ENCODE results near the gene C7orf33.
A peak's percentile ranks its signal among the peaks of the same experiment; 100 is the strongest.
"Not testable (repeated sequence)": the region's sequence is repeated elsewhere in the genome, so short reads cannot be mapped to it uniquely, and the experiment has no call there.

Gene C7orf33

GRCh38 chr7:148587076-148587475, 3.5 kb upstream of the C7orf33 start:
- no peak overlapping the region for H3K9ac ChIP-seq
- no peaks in the 10 kb centered on the region for H3K27me3 ChIP-seq
- no peak overlapping the region for H3K27ac ChIP-seq
- no peak overlapping the region for H3K4me3 ChIP-seq
- peak overlapping the region in 7 of 11 experiments; percentile 1 to 41 (median 14); a peak in 5 of 22 replicates for H3K4me2 ChIP-seq
- H3K4me1 ChIP-seq = peaks cover 0 to 27% (median 11%) of the 10 kb centered on the region in 10 experiments; a peak in 15 of 20 replicates
- H4K20me1 ChIP-seq = no peaks in the 10 kb centered on the region
- no peak for TF ChIP-seq Cebpa-rat (IDR thresholded peaks at IDR 0.05)
- no peaks in the 10 kb centered on the region for H3K9me3 ChIP-seq (replicated peaks in 1 of 11)
- H3K36me3 ChIP-seq = no peaks in the 10 kb centered on the region

- TF ChIP-seq Cebpa-rat (IDR thresholded peaks at IDR 0.05) = no peak
- Histone ChIP-seq H3K9ac (no peak overlapping the region), H4K20me1 (no peaks in the 10 kb centered on the region), H3K27ac (no peak overlapping the region), H3K36me3 (no peaks in the 10 kb centered on the region), H3K27me3 (no peaks in the 10 kb centered on the region), H3K9me3 (replicated peaks in 1 of 11) (no peaks in the 10 kb centered on the region), H3K4me2 (no peak overlapping the region), H3K4me1 (peaks cover 0 to 20% (median 11%) of the 10 kb centered on the region in 10 experiments; a peak in 15 of 20 replicates), H3K4me3 (no peak overlapping the region)
Observed at GRCh38 chr7:148588168-148588567, 2.4 kb upstream of the C7orf33 start.

DNA sequence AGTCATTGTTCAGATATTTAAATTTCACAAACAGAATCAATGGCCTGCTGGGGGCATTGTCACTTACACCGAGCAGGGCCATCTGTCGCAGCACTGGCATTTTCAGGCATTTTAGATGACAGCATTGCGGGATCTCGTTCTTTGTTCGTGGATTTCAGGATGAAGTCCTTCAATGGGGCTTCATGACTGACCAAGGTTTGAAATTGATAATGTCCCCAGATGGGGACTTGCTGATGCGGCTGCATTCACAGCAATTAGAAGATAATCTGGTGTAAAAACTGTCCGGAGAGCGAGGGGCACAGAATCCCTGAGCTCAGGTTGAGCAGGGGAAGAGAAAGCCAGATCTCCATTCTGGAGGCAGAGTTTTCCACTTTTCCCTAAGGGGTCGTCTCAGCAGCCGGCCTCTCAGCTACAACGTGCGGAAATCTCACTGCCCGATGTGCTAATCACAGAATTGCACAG, 1.9 kb upstream of the C7orf33 start:
- no peaks in the 10 kb centered on the region for H3K36me3 ChIP-seq
- no peaks in the 10 kb centered on the region for H4K20me1 ChIP-seq
- H3K4me2 ChIP-seq = no peak overlapping the region
- H3K27me3 ChIP-seq = no peaks in the 10 kb centered on the region
- H3K4me1 ChIP-seq = peaks cover 0 to 16% (median 11%) of the 10 kb centered on the region in 10 experiments; a peak in 15 of 20 replicates
- H3K4me3 ChIP-seq = no peak overlapping the region
- H3K9ac ChIP-seq = no peak overlapping the region
- H3K9me3 ChIP-seq (replicated peaks in 1 of 11) = 0 out of 22 replicates have a peak, but pooled peaks cover 0 to under 1% (median 0%) of the 10 kb centered on the region in 11 experiments
- H3K27ac ChIP-seq = no peak overlapping the region
- no peak for TF ChIP-seq Cebpa-rat (IDR thresholded peaks at IDR 0.05)

DNA sequence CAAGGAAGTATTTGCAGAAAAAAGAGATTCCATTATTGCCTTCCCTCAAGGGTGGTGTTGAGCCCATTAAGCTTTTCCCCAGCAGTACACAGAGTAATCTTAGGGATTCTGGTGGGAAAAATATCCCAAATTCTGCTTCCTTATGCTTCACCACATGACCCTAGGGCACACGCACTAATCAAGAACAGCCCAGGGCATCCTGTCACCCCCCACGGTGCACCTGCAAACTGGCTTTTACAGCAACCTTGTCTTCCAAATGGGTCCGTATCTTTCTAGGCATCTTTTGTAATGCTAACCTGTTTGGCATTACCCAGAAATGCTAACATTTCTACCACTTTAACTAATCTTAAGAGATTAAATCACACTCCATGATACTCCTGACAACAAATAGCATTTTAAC, 926 bp upstream of the C7orf33 start:
- no peaks in the 10 kb centered on the region for H3K27me3 ChIP-seq
- H3K4me2 ChIP-seq = no peak overlapping the region
- no peak for TF ChIP-seq Cebpa-rat (IDR thresholded peaks at IDR 0.05)
- H4K20me1 ChIP-seq = no peaks in the 10 kb centered on the region
- peaks cover 0 to 10% (median 6%) of the 10 kb centered on the region in 10 experiments; a peak in 14 of 20 replicates for H3K4me1 ChIP-seq
- no peaks in the 10 kb centered on the region for H3K36me3 ChIP-seq
- no peak overlapping the region for H3K9ac ChIP-seq
- no peak overlapping the region for H3K27ac ChIP-seq
- H3K9me3 ChIP-seq (replicated peaks in 1 of 11) = peaks cover 0 to 5% (median 0%) of the 10 kb centered on the region in 11 experiments; a peak in 2 of 22 replicates
- no peak overlapping the region for H3K4me3 ChIP-seq

GRCh38 chr7:148596354-148596753, 5.8 kb downstream of the C7orf33 start:
- H3K27ac ChIP-seq, H3K4me1 ChIP-seq, H4K20me1 ChIP-seq, H3K4me3 ChIP-seq, H3K27me3 ChIP-seq, H3K36me3 ChIP-seq, H3K9ac ChIP-seq, H3K4me2 ChIP-seq: not testable (repeated sequence)
- peaks cover 21 to 33% (median 25%) of the 10 kb centered on the region in 11 experiments for H3K9me3 ChIP-seq (replicated peaks in 1 of 11)

- TF ChIP-seq Cebpa-rat (IDR thresholded peaks at IDR 0.05) = no peak
- no peak overlapping the region for H3K4me2 ChIP-seq
- no peaks in the 10 kb centered on the region for H3K4me1 ChIP-seq
- no peaks in the 10 kb centered on the region for H3K27me3 ChIP-seq
- no peaks in the 10 kb centered on the region for H4K20me1 ChIP-seq
- no peak overlapping the region for H3K27ac ChIP-seq
- peaks cover 21 to 33% (median 25%) of the 10 kb centered on the region in 11 experiments for H3K9me3 ChIP-seq (replicated peaks in 1 of 11)
- no peak overlapping the region for H3K4me3 ChIP-seq
- no peaks in the 10 kb centered on the region for H3K36me3 ChIP-seq
- no peak overlapping the region for H3K9ac ChIP-seq
Observed at GRCh38 chr7:148598351-148598750, 7.8 kb downstream of the C7orf33 start.

DNA sequence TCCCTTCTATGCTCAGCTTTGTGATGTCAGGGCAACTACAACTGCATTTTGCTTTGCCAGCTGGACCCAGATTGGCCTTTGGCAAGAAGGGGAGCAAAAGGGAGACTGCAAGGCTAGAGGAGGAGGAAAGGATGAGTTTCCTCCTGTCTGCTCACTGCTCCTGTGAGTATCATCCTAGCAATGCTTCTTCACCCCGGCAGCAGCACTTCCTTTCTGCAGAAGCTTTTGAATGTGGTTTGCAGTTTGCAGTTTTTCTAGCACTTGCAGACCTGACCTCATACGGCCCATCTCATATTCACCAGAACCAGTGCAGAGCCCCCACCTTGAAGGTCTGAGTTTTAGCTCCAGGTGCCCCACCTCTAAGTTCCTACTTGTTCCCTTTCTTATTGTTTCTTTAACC, 14.8 kb downstream of the C7orf33 start:
- Histone ChIP-seq H3K27ac (no peak overlapping the region), H3K9ac (no peak overlapping the region), H3K36me3 (no peaks in the 10 kb centered on the region), H3K4me2 (no peak overlapping the region), H3K27me3 (no peaks in the 10 kb centered on the region), H3K4me1 (no peaks in the 10 kb centered on the region), H3K9me3 (replicated peaks in 1 of 11) (peaks cover 0 to 6% (median 0%) of the 10 kb centered on the region in 11 experiments; a peak in 5 of 22 replicates), H4K20me1 (no peaks in the 10 kb centered on the region), H3K4me3 (no peak overlapping the region)
- no peak for TF ChIP-seq Cebpa-rat (IDR thresholded peaks at IDR 0.05)

DNA sequence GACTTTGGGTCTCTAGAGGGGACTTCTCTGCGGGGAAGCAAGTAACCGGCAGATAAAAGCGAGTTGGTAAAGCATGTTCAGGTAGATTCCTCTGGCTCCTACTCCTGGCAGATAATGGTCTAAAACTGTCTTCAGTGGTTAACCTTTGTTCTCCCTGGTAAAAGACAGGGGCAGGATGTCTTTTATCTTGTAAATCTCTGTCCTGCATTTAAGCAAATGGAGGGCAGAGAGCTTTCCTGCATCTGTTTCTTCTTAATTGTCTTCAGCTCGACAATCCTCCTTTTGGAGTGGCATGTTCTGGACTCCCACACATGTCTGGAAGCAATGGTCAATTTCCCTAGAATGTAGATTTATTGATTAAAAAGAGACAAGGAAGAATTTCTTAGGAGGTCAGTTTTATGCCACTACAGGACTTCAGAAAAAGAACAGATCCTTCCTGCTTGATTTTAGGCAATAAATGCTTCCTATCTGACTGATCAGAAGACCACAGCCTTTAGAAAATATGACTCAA, 16.6 kb downstream of the C7orf33 start:
- Histone ChIP-seq H3K36me3 (no peaks in the 10 kb centered on the region), H3K27me3 (no peaks in the 10 kb centered on the region), H3K4me2 (no peak overlapping the region), H3K27ac (no peak overlapping the region), H3K4me3 (no peak overlapping the region), H4K20me1 (no peaks in the 10 kb centered on the region), H3K9ac (no peak overlapping the region), H3K9me3 (replicated peaks in 1 of 11) (peaks cover 0 to 6% (median 0%) of the 10 kb centered on the region in 11 experiments; a peak in 5 of 22 replicates), H3K4me1 (no peaks in the 10 kb centered on the region)
- TF ChIP-seq Cebpa-rat (IDR thresholded peaks at IDR 0.05) = no peak

DNA sequence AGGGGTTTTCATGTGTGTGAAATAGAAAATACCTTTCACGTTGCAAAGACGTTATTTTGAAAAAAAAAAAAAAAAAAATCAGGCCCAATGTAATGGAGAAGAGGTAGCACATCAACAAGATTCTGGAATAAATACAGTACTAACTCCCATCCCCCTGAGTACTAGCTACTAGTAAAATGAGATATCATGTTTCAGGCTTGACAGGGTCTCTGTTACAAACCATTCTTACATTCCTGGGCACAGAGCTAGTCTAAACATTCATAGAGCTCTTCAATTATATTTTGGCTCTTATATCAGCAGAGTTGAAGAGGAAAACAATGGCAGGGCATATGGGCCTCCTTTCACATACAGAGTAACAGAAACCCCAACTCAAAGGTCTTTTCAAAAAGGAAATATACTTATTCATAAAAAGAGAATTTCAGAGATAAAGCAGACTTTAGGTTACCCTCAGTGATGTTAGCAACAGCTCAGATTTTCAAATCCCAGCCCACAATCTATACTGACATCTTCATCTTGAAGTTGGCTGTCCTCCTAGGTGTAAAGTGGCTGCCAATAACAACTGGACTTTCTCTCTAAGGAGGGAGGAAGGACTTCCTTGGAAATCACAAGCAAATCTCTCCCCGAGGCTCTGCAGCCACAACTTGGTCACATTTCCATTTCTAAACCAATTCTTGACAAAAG, 18.6 kb downstream of the C7orf33 start:
- no peaks in the 10 kb centered on the region for H3K27me3 ChIP-seq
- H3K4me2 ChIP-seq = no peak overlapping the region
- no peak overlapping the region for H3K27ac ChIP-seq
- H4K20me1 ChIP-seq = no peaks in the 10 kb centered on the region
- H3K9ac ChIP-seq = no peak overlapping the region
- H3K4me1 ChIP-seq = no peaks in the 10 kb centered on the region
- no peak overlapping the region for H3K4me3 ChIP-seq
- no peak for TF ChIP-seq Cebpa-rat (IDR thresholded peaks at IDR 0.05)
- H3K36me3 ChIP-seq = no peaks in the 10 kb centered on the region
- peaks cover 0 to 5% (median 0%) of the 10 kb centered on the region in 11 experiments; a peak in 5 of 22 replicates for H3K9me3 ChIP-seq (replicated peaks in 1 of 11)

DNA sequence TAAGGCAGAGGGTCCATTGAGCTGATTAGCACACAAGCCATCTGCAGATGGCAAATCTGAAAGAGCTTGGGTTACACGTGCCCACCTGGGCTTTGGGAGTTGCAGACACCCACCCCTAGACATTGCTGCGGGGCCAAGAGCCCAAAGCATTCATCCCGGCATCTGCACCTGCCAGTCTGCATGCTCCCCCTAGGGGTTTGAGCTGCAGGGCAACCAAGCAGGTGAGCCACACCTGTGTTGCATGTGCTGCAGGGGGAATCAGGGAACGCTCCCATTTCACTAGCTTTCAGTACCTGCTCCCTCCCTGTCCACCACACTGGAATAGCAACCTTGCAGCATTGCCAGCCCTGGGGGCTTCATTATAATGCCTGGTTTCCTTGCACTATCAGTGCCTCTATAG, 21.1 kb downstream of the C7orf33 start:
- Histone ChIP-seq H4K20me1 (no peaks in the 10 kb centered on the region), H3K4me1 (no peaks in the 10 kb centered on the region), H3K27ac (no peak overlapping the region), H3K4me2 (no peak overlapping the region), H3K27me3 (no peaks in the 10 kb centered on the region), H3K4me3 (no peak overlapping the region), H3K36me3 (no peaks in the 10 kb centered on the region), H3K9me3 (replicated peaks in 1 of 11) (peaks cover 7 to 10% (median 7%) of the 10 kb centered on the region in 11 experiments), H3K9ac (no peak overlapping the region)
- TF ChIP-seq Cebpa-rat (IDR thresholded peaks at IDR 0.05) = no peak
